ENCODE measurements around the gene BSCL2.

- no peak for TF ChIP-seq CTCF (IDR thresholded peaks at IDR 0.05)
- TF ChIP-seq POLR2A (IDR thresholded peaks at IDR 0.05), result no peak
These were observed 1.2 kb upstream of the BSCL2 start for GRCh38 chr11:62708392-62708791.
